ENCODE data around the gene FUT9.

FUT9 gene

GRCh38 chr6:96015518-96016333, at the start of gene FUT9:
TSS of gene FUT9 (plus strand) at chr6:96015974. CDS start at chr6:96203156, 187,182 bp downstream.
- Mint-ChIP-seq H3K9me3 (no peaks in the 10 kb centered on the region), H3K36me3 (ENCODE audit: low read depth) (no peaks in the 10 kb centered on the region), H3K27ac (peak within 1 kb of the TSS; percentile 49 to 63 (median 54))

GRCh38 chr6:95967594-95967993, 48.2 kb upstream of the FUT9 start:
- Mint-ChIP-seq H3K27me3 (ENCODE audit: low read depth) (no peaks in the 10 kb centered on the region), H3K9me3 (peaks cover 16% of the 10 kb centered on the region), H3K4me3 (no peak overlapping the region)

More at GRCh38 chr6:96015518-96016333, at the start of gene FUT9:
- Mint-ChIP-seq H3K4me1 (no peaks in the 10 kb centered on the region), H3K27me3 (ENCODE audit: low read depth) (peaks cover 62% of the 10 kb centered on the region), H3K4me3 (peak within 1 kb of the TSS; percentile 84 to 85 (median 85))
- TF ChIP-seq CTCF (IDR thresholded peaks at IDR 0.05; ENCODE audit: unreplicated experiment in 3 of 3), result peak in 1 of 3 experiments; percentile 14

GRCh38 chr6:95973976-95974375, 41.8 kb upstream of the FUT9 start:
- no peak for TF ChIP-seq CTCF (IDR thresholded peaks at IDR 0.05; ENCODE audit: unreplicated experiment in 3 of 3)
- no peak overlapping the region for H3K27ac Mint-ChIP-seq
- no peaks in the 10 kb centered on the region for H3K36me3 Mint-ChIP-seq (ENCODE audit: low read depth)
- H3K4me3 Mint-ChIP-seq, result no peak overlapping the region
- H3K9me3 Mint-ChIP-seq, result peaks cover 13% of the 10 kb centered on the region
- H3K27me3 Mint-ChIP-seq (ENCODE audit: low read depth), result no peaks in the 10 kb centered on the region
- no peaks in the 10 kb centered on the region for H3K4me1 Mint-ChIP-seq

More at GRCh38 chr6:95967594-95967993, 48.2 kb upstream of the FUT9 start:
- no peak for TF ChIP-seq CTCF (IDR thresholded peaks at IDR 0.05; ENCODE audit: unreplicated experiment in 3 of 3)
- H3K27ac Mint-ChIP-seq, result no peak overlapping the region
- no peaks in the 10 kb centered on the region for H3K36me3 Mint-ChIP-seq (ENCODE audit: low read depth)
- no peaks in the 10 kb centered on the region for H3K4me1 Mint-ChIP-seq

GRCh38 chr6:95978230-95978629, 37.5 kb upstream of the FUT9 start:
- Mint-ChIP-seq H3K4me3 (no peak overlapping the region), H3K9me3 (no peaks in the 10 kb centered on the region), H3K27me3 (ENCODE audit: low read depth) (no peaks in the 10 kb centered on the region), H3K27ac (no peak overlapping the region), H3K36me3 (ENCODE audit: low read depth) (no peaks in the 10 kb centered on the region), H3K4me1 (no peaks in the 10 kb centered on the region)
- no peak for TF ChIP-seq CTCF (IDR thresholded peaks at IDR 0.05; ENCODE audit: unreplicated experiment in 3 of 3)

GRCh38 chr6:95991906-95992305, 23.9 kb upstream of the FUT9 start:
- H3K4me3 Mint-ChIP-seq, result no peak overlapping the region
- no peak for TF ChIP-seq CTCF (IDR thresholded peaks at IDR 0.05; ENCODE audit: unreplicated experiment in 3 of 3)

GRCh38 chr6:95994151-95994550, 21.6 kb upstream of the FUT9 start:
- Mint-ChIP-seq H3K27ac (no peak overlapping the region), H3K27me3 (ENCODE audit: low read depth) (no peaks in the 10 kb centered on the region), H3K4me1 (no peaks in the 10 kb centered on the region), H3K4me3 (no peak overlapping the region), H3K9me3 (peaks cover 16% of the 10 kb centered on the region), H3K36me3 (ENCODE audit: low read depth) (no peaks in the 10 kb centered on the region)
- no peak for TF ChIP-seq CTCF (IDR thresholded peaks at IDR 0.05; ENCODE audit: unreplicated experiment in 3 of 3)

More at GRCh38 chr6:95991906-95992305, 23.9 kb upstream of the FUT9 start:
- Mint-ChIP-seq H3K4me1 (no peaks in the 10 kb centered on the region), H3K27me3 (ENCODE audit: low read depth) (no peaks in the 10 kb centered on the region), H3K9me3 (peaks cover 19% of the 10 kb centered on the region), H3K36me3 (ENCODE audit: low read depth) (no peaks in the 10 kb centered on the region), H3K27ac (no peak overlapping the region)

Measured in nephron (organoid).